ENCODE data around the gene KRT33A.
"Not testable (repeated sequence)": the region's sequence is repeated elsewhere in the genome, so short reads cannot be mapped to it uniquely, and the experiment has no call there.

KRT33A gene

DNA sequence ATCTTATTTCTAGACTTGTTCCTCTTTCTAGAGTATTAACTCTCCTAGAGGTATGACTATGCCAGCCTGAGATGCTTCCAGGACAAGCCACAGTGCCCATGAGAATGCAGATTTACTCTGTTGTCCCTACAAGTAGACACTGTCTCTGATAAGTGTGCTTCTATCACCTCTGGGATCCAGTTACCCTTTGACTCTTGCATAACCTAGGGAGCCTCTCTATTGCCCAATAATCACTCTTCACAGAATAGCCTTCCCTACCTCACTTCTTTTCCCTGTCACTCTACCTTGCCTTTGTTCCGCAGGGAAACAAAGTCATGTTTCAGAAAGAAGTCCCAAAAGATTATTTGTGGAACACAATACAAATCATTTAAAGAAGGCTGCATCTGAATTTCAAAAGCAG, 33.1 kb upstream of the KRT33A start:
- Mint-ChIP-seq H3K27me3 (peaks cover 47% of the 10 kb centered on the region), H3K36me3 (ENCODE audit: insufficient read depth) (no peaks in the 10 kb centered on the region), H3K4me1 (no peaks in the 10 kb centered on the region), H3K27ac (ENCODE audit: low read depth) (no peak overlapping the region), H3K9me3 (peaks cover 12% of the 10 kb centered on the region), H3K4me3 (no peak overlapping the region)
- ATAC-seq (replicated peaks; ENCODE audit: extremely low read depth, poor library complexity, severe bottlenecking), result no peak
- DNase-seq (ENCODE audit: low spot score in 2 of 2), result no peak

DNA sequence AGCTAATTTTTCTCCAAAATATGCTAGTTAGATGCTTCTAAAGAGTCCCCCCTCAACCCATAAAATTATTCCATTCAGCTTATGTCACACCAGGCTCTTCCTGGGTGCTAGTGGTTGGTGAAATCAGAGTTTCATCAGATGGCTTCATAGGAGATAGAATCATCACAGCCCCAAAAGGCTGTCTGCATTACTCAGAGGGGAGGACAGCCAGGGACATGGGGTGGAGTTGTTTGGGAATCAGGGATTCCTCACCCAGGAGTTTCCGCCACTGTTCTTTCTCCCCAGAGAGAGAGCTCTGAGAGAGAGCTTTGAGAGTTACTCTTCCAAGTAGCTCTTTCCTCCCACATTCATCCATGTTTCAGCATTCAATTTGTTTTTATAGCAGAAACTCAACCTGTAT, 31.8 kb upstream of the KRT33A start:
- Mint-ChIP-seq H3K27ac (ENCODE audit: low read depth) (no peak overlapping the region), H3K27me3 (peaks cover 42% of the 10 kb centered on the region), H3K36me3 (ENCODE audit: insufficient read depth) (peaks cover 2% of the 10 kb centered on the region), H3K4me3 (no peak overlapping the region), H3K9me3 (peaks cover 9% of the 10 kb centered on the region), H3K4me1 (no peaks in the 10 kb centered on the region)
- DNase-seq (ENCODE audit: low spot score in 2 of 2) (no peak), ATAC-seq (replicated peaks; ENCODE audit: extremely low read depth, poor library complexity, severe bottlenecking) (no peak)

DNA sequence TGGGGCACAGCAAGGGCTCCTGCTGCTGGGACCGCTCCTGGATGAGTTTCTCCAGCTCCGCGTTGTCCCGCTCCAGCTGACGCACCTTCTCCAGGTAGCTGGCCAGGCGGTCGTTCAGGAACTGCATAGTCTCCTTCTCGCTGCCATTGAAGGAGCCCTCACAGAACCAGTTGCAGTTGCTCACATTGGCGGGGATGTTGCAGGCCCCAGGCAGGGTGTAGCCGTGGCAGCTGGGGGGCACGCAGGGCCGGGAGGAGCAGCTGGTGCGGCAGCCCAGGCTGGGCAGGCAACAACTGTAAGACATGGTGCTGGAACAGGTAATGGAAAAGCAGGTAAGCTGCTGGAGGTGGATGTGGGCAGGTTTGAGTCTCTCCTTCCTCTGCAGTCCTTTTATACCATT, 31.3 kb upstream of the KRT33A start, which contains the start of gene KRT34:
TSS of gene KRT34 (minus strand) at position 364 of the 400 bp plus-strand sequence. CDS start at position 304, 60 bp downstream.
- ATAC-seq (replicated peaks; ENCODE audit: extremely low read depth, poor library complexity, severe bottlenecking), result not testable (repeated sequence)

DNA sequence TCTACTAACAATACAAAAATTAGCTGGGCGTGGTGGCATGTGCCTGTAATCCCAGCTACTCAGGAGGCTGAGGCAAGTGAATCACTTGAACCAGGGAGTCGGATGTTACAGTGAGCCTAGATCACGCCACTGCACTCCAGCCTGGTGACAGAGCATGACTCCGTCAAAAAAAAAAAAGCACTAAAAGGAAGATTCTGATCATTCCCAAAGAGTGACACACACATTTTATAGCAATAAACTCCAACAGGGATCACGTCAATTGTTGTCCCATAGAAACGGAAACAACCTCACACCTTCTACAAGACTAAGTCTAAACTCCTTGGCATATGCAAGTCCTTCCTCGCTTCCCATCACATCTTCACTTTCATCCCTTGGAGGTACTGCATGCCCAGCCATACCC, 29.5 kb upstream of the KRT33A start:
- not testable (repeated sequence) for H3K4me1 Mint-ChIP-seq; ATAC-seq (replicated peaks; ENCODE audit: extremely low read depth, poor library complexity, severe bottlenecking); DNase-seq (ENCODE audit: low spot score in 2 of 2); H3K4me3 Mint-ChIP-seq; H3K27ac Mint-ChIP-seq (ENCODE audit: low read depth); H3K36me3 Mint-ChIP-seq (ENCODE audit: insufficient read depth); H3K9me3 Mint-ChIP-seq
- peaks cover 26% of the 10 kb centered on the region for H3K27me3 Mint-ChIP-seq

More for the DNA sequence above, 31.3 kb upstream of the KRT33A start, which contains the start of gene KRT34:
- H3K4me3 Mint-ChIP-seq; H3K27ac Mint-ChIP-seq (ENCODE audit: low read depth); H3K9me3 Mint-ChIP-seq; H3K4me1 Mint-ChIP-seq; H3K36me3 Mint-ChIP-seq (ENCODE audit: insufficient read depth); DNase-seq (ENCODE audit: low spot score in 2 of 2): not testable (repeated sequence)
- H3K27me3 Mint-ChIP-seq, result peaks cover 40% of the 10 kb centered on the region

DNA sequence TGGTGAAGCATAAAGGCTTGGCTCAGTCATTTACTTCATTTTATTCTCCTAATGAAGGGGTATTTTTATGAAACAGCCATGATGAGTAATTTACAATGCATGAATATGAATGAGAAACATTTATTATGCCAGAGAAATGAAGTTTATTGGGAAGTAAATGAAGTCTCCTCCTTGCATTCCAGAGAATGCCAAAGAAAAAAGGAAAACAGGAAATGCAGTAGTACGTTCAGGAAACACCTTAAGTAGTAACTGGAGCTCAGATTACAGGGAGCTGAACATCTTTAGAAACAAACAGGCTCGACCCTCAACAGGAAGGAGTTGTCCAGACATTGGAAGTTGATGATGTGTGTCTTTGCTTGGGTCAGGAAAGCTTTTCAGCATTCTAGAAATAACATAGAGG, 26.9 kb upstream of the KRT33A start:
- no peak overlapping the region for H3K27ac Mint-ChIP-seq (ENCODE audit: low read depth)
- H3K27me3 Mint-ChIP-seq, result peaks cover 15% of the 10 kb centered on the region
- H3K9me3 Mint-ChIP-seq, result peaks cover 5% of the 10 kb centered on the region
- ATAC-seq (replicated peaks; ENCODE audit: extremely low read depth, poor library complexity, severe bottlenecking) (no peak), DNase-seq (ENCODE audit: low spot score in 2 of 2) (no peak)
- peaks cover 2% of the 10 kb centered on the region for H3K36me3 Mint-ChIP-seq (ENCODE audit: insufficient read depth)
- H3K4me1 Mint-ChIP-seq, result no peaks in the 10 kb centered on the region
- H3K4me3 Mint-ChIP-seq, result no peak overlapping the region

DNA sequence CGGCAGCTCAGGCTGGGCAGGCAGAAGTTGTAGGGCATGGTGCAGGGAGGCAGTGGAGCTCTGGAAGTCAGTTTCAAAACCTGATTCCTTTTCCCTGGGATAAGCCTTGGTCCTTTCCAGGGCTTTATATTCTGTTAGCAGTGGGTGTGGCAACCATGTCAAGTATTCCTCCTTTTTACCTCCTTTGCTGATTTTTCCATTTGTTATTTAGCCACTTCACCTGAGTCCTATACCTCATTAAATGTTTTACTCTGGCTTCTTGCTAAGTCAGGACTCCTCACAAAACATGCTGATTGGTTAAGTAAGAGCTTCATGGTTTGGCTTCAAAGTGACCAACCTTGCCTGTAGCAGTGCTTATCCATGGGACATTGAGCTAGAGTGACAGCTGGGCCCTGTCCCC, 19.1 kb upstream of the KRT33A start, which contains the start of gene KRT33B:
TSS of gene KRT33B (minus strand) at position 101 of the 400 bp plus-strand sequence. CDS start at position 38, 63 bp downstream.
- Mint-ChIP-seq H3K9me3 (peaks cover 5% of the 10 kb centered on the region), H3K36me3 (ENCODE audit: insufficient read depth) (no peaks in the 10 kb centered on the region), H3K4me3 (no peak within 1 kb of the TSS), H3K4me1 (peaks cover 5% of the 10 kb centered on the region), H3K27me3 (no peaks in the 10 kb centered on the region), H3K27ac (ENCODE audit: low read depth) (no peak within 1 kb of the TSS)
- DNase-seq (ENCODE audit: low spot score in 2 of 2), result no peak
- ATAC-seq (replicated peaks; ENCODE audit: extremely low read depth, poor library complexity, severe bottlenecking), result no peak

DNA sequence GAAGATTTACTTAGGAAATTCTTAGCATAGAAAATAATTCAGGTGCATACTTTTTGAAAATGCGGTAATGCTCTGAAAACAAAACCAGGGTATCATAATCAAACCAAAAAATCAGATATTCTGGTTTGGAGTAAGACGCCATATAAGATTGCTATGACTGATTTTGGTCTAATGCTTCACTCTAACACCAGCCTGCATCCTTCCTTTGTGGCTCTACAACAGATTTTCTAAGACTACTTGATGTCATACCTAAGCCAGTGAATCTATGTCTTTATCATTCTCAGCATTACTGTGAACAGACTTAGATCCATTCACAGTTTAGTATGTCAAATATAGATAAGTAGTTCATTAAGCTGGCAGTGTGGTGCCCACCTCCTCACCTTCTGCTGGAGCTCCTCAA, 18.4 kb upstream of the KRT33A start:
- H3K4me1 Mint-ChIP-seq, result peaks cover 5% of the 10 kb centered on the region
- no peaks in the 10 kb centered on the region for H3K9me3 Mint-ChIP-seq
- DNase-seq (ENCODE audit: low spot score in 2 of 2), result no peak
- H3K36me3 Mint-ChIP-seq (ENCODE audit: insufficient read depth), result no peaks in the 10 kb centered on the region
- H3K27ac Mint-ChIP-seq (ENCODE audit: low read depth), result no peak overlapping the region
- no peak for ATAC-seq (replicated peaks; ENCODE audit: extremely low read depth, poor library complexity, severe bottlenecking)
- H3K4me3 Mint-ChIP-seq, result no peak overlapping the region
- H3K27me3 Mint-ChIP-seq, result no peaks in the 10 kb centered on the region

DNA sequence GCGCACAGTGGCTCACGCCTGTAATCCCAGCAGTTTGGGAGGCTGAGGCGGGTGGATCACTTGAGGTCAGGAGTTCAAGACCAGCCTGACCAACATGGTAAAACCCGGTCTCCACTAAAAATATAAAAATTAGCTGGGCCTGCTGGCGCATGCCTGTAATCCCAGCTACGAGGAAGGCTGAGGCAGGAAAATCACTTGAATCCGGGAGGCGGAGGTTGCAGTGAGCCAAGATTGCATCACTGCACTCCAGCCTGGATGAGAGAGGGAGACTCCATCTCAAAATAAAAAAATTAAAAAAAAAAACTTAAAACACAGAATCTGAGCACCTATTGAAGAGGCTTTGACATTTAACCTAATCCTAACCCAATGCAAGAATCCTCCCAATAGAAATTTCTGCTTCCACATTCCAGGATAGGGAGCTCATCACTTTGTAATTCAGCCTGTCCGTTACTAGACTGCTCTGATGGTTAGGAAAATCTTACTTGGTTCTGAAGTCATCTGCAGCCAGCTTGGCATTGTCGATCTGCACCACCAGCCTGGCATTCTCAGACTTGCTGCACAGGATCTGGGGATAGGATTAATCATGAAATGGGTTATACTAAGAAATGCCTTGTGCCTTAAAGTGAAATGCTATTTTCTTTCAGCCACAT, 16.9 kb upstream of the KRT33A start:
- Mint-ChIP-seq H3K27me3 (no peaks in the 10 kb centered on the region), H3K4me1 (peaks cover 5% of the 10 kb centered on the region), H3K27ac (ENCODE audit: low read depth) (no peak overlapping the region), H3K9me3 (no peaks in the 10 kb centered on the region), H3K36me3 (ENCODE audit: insufficient read depth) (no peaks in the 10 kb centered on the region), H3K4me3 (no peak overlapping the region)
- DNase-seq (ENCODE audit: low spot score in 2 of 2) (no peak), ATAC-seq (replicated peaks; ENCODE audit: extremely low read depth, poor library complexity, severe bottlenecking) (no peak)

DNA sequence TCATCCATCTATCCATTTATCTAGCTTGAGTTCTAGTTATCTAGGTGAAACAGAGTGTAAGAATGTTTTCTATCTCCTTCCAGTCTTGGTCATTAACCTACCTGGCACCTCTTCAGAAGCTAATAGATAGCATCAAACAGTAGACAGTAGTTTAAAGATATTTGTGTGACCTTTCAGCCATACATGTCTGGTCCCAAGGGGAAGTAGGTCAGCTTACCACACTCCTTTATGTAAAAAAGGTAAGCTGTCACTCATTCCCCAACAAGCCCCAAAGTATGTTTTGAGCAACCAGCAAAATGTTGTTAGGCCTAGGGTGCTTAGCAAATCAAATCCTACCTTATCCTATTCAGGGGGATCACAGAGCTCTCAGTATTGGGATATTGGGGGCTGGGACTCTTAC, 15.4 kb upstream of the KRT33A start:
- H3K27ac Mint-ChIP-seq (ENCODE audit: low read depth), result no peak overlapping the region
- no peaks in the 10 kb centered on the region for H3K9me3 Mint-ChIP-seq
- no peak overlapping the region for H3K4me3 Mint-ChIP-seq
- H3K36me3 Mint-ChIP-seq (ENCODE audit: insufficient read depth), result no peaks in the 10 kb centered on the region
- H3K4me1 Mint-ChIP-seq, result peaks cover 5% of the 10 kb centered on the region
- no peaks in the 10 kb centered on the region for H3K27me3 Mint-ChIP-seq
- no peak for DNase-seq (ENCODE audit: low spot score in 2 of 2)
- ATAC-seq (replicated peaks; ENCODE audit: extremely low read depth, poor library complexity, severe bottlenecking), result no peak

DNA sequence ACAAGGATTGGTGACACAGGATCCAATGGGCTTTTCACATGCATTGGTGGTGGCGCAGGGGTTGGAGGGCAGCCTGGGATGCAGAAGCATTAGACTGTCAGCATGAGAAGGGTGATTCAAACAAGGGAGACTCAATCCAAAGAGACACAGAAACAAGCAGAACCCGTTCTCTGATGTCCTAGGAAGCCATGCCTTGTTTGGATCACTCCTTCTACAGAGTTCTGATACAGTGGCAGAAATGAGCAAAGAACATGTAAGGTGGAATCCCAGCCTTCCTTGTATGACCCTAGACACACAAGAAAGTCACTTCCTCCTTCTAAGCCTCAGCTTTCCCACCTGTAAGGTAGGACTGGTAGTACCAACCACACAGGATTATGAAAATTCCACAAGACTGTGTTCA, 13.3 kb upstream of the KRT33A start:
- no peaks in the 10 kb centered on the region for H3K27me3 Mint-ChIP-seq
- H3K36me3 Mint-ChIP-seq (ENCODE audit: insufficient read depth), result no peaks in the 10 kb centered on the region
- DNase-seq (ENCODE audit: low spot score in 2 of 2) (no peak), ATAC-seq (replicated peaks; ENCODE audit: extremely low read depth, poor library complexity, severe bottlenecking) (no peak)
- H3K4me3 Mint-ChIP-seq, result no peak overlapping the region
- no peak overlapping the region for H3K27ac Mint-ChIP-seq (ENCODE audit: low read depth)
- no peaks in the 10 kb centered on the region for H3K4me1 Mint-ChIP-seq
- no peaks in the 10 kb centered on the region for H3K9me3 Mint-ChIP-seq

DNA sequence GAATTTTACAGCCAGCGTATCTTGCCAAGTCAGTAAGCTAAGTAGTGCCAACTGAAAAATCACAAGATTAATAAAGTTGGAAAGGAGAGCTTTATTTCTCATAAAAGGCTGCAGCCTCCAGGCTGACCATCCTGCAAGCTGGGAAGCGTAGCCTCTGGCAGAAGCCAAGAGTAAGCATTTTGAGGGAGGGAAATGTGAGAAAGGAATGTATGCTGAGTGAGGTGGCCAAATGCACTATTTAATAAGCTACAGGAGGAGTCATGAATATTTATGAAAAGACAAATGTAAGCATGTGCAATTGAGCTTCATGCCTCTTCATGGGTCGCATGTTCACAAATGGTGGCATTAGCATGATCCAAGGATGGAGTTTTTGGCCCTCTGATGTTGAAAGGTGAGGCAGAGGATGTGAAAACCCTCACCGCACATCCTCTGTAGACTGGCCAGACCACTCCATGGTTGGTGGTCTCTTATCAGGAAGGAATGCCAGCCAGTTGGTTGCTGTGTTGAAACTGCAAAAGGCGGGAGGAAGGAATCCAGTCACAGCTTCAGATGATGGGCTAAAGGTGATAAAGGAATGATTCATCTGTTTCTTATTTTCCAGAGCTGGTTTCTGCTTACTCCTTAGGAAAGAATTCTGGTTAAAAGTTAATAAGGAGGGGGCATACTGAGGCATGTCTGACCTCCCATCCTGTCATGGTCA, 9.8 kb upstream of the KRT33A start:
- no peaks in the 10 kb centered on the region for H3K27me3 Mint-ChIP-seq
- H3K4me1 Mint-ChIP-seq, result no peaks in the 10 kb centered on the region
- no peak overlapping the region for H3K4me3 Mint-ChIP-seq
- no peaks in the 10 kb centered on the region for H3K9me3 Mint-ChIP-seq
- DNase-seq (ENCODE audit: low spot score in 2 of 2) (no peak), ATAC-seq (replicated peaks; ENCODE audit: extremely low read depth, poor library complexity, severe bottlenecking) (no peak)
- no peaks in the 10 kb centered on the region for H3K36me3 Mint-ChIP-seq (ENCODE audit: insufficient read depth)
- no peak overlapping the region for H3K27ac Mint-ChIP-seq (ENCODE audit: low read depth)

DNA sequence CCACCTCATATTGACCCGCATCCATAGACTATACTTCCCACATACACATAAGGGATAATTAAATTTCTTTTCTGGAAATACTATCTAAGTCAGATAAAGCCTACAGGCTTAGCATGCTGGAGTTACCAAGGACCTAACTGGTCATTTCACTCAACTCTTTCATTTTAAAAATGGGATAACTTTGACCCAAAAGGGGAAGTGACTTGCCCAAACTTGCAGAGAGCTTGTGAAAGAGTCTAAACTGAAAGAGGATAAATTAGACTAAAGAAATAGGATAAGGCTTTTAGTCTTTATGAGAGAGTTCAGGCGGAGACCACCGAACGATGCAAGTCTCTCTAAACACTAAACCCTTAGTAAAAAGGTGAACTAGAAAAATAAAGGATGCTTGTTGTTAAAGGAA, 3.9 kb upstream of the KRT33A start:
- H3K27me3 Mint-ChIP-seq, result peaks cover 13% of the 10 kb centered on the region
- no peak overlapping the region for H3K4me3 Mint-ChIP-seq
- DNase-seq (ENCODE audit: low spot score in 2 of 2) (no peak), ATAC-seq (replicated peaks; ENCODE audit: extremely low read depth, poor library complexity, severe bottlenecking) (no peak)
- H3K27ac Mint-ChIP-seq (ENCODE audit: low read depth), result no peak overlapping the region
- peaks cover 9% of the 10 kb centered on the region for H3K9me3 Mint-ChIP-seq
- peaks cover 12% of the 10 kb centered on the region for H3K4me1 Mint-ChIP-seq
- peaks cover 3% of the 10 kb centered on the region for H3K36me3 Mint-ChIP-seq (ENCODE audit: insufficient read depth)

All from central memory CD8-positive, alpha-beta T cell (primary cell).